GM15510 (cell line): ENCODE results near the gene DOHH.
A peak's percentile ranks its signal among the peaks of the same experiment; 100 is the strongest.

Source experiments
- POLR2A ChIP-seq: IDR thresholded peaks from 3 replicates; pipeline ENCODE4 v1.6.1; 2011; ENCODE audit warnings: borderline replicate concordance; ENCODE audit not compliant: insufficient read length; ENCODE audit errors: extremely low read depth

Gene DOHH

DNA sequence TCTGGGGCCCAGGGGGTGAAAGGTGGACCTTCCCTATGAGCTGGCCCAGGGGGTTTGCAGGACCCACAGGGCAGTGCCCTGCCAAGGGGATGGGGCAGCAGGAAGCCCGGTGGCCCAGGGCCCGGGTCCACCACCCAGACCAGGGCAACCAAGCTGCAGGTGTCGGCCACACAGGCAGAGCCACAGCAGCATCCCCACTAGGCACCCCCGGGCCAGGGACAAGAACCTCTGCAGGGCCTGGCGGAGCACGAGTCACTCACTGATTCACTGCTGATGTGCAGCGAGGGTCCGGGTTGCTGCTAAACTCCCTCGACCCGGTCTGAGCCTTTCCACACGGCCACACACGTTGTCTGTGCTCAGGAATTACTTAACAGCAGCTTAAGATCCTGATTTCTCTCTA, 14.5 kb upstream of the DOHH start:
- no peak for TF ChIP-seq POLR2A

DNA sequence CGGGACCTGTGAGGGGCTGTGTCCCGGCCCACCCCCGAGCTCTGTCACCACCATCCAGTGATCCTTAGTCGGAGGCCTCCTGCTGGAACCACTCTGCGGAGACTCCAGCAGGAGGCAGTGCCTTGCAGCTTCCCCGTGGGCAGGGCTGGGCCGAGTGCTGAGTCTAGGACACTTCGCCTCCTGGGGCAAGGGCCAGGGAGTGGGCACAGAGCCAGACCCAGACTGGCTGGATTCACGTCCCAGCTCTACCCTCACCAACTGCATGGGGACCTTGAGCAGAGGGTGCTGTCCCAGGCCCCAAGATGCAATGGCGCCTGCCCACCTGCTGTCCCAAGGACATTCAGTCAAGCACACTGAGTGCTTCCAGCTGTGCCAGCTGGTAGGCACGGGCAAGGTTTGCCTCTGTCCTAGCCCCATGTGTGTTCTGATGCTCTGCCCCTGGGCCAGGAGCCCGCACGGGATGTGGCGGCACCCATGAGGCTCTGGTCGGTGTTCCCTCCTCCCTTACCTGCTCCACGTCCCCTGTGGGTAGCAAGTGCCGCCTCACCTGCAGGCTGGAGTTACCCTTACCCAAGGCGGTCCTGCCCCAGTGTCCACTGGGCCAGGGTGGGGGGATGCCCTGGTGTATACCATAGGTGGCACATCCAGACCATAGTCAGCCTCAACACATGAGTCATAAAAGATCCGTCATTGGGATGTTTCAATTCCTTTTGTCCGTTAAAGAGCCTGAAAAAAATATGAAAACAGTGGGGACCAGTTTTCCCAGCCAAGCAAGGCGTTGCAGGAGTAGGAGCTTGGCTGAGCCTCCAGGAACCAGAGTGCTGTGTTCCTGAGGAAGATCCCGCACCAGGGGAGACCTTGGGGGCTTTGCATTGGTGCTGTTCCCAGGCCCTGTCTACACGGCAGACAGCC, 13.0 kb upstream of the DOHH start:
- no peak for TF ChIP-seq POLR2A

DNA sequence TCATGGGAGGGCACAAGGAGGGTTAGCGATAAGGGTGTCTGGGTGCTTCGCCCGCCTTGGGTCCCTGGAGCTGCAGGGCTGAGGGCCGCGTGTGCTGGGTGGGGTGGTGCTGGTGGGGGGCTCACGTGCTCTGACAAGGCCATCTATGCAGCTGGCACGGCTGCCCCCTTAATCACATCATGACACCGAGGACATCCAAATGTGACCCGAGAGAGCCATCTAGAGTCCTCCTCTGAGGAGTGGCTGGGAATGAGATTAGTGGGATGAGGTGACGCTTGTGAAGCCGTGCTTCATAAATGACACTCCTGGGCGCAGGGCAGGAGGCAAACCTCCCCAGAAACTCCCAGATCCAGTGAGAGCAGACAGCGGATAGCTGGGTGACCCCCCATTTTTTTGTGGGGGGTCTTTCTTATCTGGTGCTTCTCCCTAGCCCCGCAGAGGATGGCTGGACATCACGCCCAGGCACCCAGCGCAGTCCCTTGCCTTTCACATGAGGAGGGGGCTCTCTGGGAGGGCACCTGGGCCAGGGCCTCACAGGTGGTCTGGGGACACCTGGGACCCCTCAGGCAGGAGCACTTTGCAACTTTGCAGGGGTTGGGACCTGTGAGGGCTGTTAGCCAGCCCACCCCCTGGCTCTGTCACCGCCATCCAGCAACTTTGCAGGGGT, 12.2 kb upstream of the DOHH start:
- no peak for TF ChIP-seq POLR2A

DNA sequence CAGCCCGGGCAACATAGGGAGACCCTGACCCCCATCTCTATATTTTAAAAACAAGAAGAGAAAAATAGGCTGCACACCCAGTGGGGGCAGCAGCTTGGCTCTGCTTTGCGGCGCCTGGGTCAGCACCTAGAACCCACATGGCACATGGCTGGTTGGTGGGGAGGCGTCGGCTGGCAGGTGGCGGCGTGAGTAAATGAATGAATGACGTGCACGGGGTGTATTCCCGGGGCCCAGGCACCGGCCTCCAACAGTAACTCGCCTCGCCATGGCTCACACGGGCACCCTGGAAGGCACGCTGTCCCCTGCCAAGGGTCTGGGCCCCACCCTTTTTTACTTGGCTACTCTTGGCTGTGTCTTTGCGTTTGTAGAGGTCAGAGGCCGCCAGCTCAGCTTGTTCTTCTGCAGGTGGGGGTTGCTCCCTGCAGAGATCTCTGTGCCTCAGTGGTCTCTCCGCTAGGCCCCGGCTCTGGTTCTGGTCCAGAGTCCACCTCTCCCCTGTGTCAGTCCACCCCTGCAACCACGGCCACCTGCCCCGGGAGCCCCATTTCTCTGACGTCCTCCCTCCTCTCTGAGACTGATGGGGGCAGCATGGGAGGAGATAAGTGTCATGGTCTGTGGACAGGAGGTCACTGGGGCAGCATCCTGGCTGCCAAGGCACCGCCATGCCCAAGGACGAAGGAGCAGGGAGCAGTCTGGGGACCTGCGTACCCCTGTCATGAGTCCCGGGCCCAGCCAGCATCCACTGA, 11.2 kb upstream of the DOHH start:
- no peak for TF ChIP-seq POLR2A

DNA sequence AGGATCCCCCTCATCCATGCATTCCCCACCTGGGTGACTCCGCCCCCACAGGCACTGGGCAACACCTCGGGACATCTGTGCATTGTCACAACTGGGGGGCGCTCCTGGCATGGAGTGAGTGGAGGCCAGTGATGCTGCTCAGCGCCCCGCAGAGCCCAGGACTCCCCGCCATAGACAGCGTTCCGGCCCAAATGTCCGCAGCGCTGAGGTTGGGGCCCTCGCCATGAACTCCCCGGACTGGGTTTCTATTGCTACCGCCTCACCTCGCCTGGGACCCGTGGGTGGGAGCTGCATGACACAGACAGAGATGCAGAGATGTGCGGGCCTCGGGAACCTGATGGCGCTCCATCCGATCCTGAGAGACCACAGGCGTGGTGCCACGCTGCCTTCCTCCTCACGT, 10.3 kb upstream of the DOHH start:
- no peak for TF ChIP-seq POLR2A

DNA sequence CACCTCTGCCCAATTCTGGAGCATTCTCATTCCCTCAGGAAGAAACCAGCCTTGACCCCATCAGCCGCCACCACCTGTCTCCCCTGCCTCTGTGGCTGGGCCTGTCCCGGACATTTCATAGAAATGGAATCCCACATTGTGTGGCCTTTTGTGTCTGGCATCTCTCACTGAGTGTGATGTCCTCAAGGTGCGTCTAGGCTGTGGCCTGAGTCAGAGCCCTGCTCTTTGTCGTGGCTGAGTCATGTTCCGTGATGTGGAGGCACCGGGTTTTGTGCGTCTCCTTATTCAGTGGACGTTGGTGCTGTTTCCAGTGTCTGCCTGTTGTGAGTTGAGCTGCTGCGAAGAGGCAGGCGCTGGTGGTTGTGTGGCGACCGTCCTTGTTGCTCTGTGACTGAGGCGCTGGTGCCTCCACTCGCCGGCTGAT, 9.1 kb upstream of the DOHH start:
- no peak for TF ChIP-seq POLR2A

DNA sequence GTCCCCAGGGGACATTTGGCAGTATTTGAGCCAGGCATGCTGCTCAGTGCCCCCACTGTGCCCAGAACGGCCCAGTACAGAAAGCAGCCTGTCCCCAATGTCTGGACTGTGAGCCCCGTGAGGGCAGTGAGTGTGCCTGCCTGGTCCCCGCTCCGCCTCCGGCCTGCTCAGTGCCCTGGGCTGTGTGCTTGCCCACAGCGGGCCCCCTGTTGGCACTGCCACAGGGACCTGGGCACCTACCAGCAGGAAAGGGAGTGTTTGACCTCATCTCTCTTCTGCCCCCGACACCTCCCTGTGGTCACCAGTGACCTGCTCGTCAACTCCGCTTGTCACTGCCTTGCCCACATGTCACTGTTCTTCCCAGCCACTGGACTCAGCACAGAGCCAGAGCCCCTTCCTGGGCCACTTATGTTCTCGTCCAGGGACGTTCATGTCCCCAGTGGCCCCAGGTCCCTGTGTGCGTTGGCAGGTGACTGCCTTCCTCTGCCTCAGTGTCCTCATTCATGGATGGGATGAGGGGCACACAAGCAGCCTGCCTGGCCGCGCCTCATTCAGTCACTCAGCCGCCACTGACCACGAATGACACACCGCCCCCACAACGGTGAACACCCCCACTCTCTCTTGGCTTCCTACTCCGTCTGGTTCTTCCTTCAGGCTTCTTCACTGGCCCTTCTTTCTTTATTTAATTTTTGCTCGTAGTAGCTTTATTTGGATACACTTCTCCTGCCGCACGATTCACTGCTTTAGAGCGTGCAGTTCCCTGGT, 8.5 kb upstream of the DOHH start:
- TF ChIP-seq POLR2A = no peak

DNA sequence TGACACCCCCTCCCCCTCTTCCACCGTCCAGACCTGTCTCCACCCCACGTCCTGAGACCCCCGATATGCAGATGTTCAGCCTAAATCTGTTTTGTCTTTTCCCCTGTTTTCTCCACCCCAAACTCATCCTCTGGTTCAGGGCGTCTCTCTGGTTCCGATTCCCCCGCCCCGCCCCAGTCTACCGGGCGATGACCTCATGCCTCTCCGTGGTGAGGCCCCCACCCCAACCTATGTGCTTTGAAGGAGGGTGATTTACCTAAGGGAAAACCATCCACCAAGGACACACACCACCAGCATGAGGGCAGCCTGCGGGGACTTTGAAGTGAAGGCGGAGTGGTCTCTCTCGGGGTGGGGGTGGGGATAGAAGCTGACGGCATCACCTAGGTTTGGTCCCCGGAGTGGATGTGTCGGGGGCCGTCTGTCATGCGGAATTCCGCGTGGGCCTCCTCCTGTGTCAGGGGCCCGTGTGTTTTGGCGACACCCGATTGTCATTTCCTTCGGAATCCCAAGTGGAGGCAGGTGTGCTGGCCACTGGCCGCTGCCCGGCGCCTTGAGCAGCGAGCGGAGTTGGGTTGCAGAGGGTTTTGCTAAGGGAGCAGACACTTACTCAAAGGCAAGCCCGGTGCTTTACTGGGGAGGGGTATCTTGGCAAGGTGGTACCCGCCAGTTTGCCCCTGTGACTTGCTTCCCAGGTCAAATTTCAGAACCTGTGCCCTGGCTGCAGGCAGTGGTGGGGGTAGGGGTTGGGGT, 7.1 kb upstream of the DOHH start:
- TF ChIP-seq POLR2A = no peak

DNA sequence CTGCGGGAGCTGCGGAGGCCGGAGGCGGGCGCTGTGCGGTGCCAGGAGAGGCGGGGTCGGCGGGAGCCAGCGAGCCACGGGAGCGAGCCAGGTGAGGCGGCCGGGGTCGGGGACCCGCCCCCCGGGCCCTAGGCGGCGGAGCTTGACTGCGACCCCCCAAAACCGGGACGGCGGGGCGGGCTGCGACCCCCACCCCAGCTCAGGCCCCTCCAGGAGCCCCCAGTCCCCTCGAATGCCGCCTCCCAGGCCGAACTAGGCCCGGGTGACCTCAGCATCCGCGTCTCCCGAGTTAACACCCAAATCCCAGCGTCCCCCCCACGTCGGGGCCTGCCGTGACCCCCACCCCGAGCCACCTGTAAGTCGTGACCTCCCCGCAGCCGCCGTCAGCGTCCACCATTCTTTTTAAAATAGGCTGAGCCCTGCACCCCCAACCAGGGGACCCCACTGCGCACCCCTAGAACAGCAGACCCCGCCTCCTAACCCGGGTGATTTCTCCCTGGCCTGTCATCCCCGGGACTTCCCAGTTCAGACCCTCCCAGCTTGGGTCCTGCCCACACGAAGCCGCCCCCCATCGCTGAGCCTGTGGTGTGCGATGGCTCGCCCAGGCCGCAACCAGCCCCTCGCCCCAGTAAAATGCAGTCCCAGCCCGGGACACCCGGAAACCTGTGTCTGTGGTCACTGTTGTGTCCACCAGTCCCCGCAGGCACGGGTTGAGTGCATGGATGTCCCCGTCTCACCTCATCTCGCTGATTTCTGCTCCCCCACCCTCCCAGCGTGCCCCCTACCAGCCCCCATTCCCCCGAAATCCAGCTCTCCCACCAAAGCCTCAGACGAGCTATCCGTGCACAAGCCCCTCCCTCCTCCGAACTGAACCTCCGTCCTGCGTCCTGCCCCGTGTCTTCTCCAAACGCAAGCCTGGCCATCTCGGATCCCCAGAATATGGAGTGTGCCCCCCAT, 6.2 kb upstream of the DOHH start:
- no peak for TF ChIP-seq POLR2A

DNA sequence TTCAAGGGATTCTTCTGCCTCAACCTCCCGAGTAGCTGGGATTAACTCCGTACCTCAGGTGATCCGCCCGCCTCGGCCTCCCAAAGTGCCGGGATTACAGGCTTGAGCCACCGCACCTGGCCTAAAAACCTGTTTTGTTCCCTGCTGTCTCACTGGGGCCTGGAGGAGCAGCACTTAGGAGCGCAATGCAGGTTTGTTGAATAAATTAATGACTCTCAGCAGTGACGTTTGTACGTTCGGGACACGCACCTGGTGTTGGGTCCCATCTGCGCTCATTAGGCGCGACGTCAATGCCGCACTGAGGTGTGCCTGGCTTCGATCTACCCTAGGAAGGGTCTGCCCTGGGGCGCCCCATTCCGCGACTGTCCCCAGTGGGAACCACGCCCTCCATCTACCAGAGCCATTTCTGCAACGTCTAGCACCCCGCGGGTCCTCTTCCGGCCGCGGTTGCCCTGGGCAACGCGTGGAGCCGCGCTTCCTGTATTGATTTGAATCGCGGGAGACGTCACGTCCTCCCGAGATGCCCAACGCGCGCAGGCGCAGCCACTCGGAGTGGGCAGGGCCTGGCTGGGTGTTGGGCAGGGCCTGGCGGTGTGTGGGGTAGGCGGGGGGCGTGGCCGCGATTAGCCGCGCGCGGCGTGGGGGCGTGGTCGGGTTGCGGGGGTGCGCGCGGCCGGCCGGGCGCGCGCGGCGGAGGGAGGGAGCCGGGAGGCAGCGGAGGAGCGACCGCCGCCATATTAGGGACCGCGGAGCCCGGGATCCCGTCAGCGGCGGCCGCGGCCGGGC, 5.3 kb upstream of the DOHH start, which contains the start of gene FZR1:
TSS of gene FZR1 (plus strand) at position 714 of the 786 bp plus-strand sequence. CDS start 16,679 bp downstream, outside the sequence.
- TF ChIP-seq POLR2A = peak; percentile 73

DNA sequence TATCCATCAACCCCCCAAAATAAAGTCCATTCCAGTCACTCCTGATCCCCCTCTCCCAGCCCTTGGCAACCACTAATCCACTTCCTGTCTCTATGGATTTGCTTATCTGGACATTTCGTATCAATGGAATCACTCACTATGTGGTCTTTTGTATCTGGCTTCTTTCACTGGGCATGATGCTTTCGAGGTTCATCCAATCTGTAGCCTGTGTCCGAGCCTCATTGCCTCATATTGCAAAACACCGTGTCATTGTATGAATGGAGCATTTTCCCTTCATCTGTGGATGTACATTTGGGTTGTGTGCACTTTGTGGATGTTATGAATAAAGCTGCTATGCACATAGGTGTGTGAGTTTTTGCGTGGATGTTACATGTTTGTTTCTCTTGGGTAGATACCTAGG, 4.3 kb upstream of the DOHH start:
- no peak for TF ChIP-seq POLR2A

DNA sequence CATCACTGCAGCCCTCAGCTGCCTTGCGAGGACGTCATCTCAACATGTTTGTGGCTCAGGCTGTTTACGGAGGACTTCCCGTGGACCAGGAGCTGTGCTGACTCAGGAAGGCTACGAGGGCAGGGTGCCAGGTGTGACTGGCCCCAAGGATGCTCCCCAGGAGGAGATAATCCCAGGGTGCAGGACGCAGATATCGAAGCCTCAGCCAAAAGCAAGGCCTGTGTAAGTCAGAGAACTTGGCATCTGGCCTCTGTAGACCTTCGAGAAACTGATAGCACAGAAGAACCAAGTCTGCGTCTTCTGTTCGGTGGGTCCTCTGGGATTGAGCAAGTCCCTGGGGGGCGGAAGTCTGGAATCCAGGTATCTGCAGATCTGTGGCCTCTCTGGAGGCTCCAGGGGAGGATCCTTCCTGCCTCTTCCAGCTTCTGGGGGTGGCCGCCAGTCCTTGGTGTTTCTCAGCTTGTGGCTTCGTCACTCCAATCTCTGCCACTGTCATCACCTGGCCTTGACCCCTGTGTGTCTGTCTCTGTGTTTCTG, 2.6 kb upstream of the DOHH start:
- TF ChIP-seq POLR2A = no peak
